Loucy (cell line): ENCODE results near the gene ZNF516.

Experiments used
- H2AFZ ChIP-seq: fragments of 200-600 bp; sonication (generic); 2 replicates; pipeline ENCODE4 v1.6.0; 2016; ENCODE audit warnings: antibody characterized with exemption, mild to moderate bottlenecking, low read length, moderate library complexity
- H3F3A ChIP-seq: fragments of 200-600 bp; 2 replicates; pipeline ENCODE4 v1.6.0; 2016; ENCODE audit warnings: antibody characterized with exemption, low read depth, mild to moderate bottlenecking
- H3K27me3 ChIP-seq: fragments of 200-600 bp; sonication (generic); 2 replicates; pipeline ENCODE4 v1.6.1; 2014; ENCODE audit warnings: low read length, mild to moderate bottlenecking; ENCODE audit not compliant: insufficient read depth, poor library complexity, severe bottlenecking
- H3K36me3 ChIP-seq: fragments of 200-600 bp; sonication (generic); 2 replicates; pipeline ENCODE4 v1.6.1; 2016; ENCODE audit warnings: low read length; ENCODE audit not compliant: insufficient read depth
- H3K4me1 ChIP-seq: fragments of 200-600 bp; sonication (generic); 2 replicates; pipeline ENCODE4 v1.5.1; 2014; ENCODE audit warnings: low read length, mild to moderate bottlenecking; ENCODE audit not compliant: insufficient read depth, poor library complexity, severe bottlenecking
- H3K4me2 ChIP-seq: fragments of 200-600 bp; sonication (generic); 2 replicates; pipeline ENCODE4 v1.6.0; 2014; ENCODE audit warnings: antibody characterized with exemption, low read length, low read depth, mild to moderate bottlenecking; ENCODE audit not compliant: poor library complexity, severe bottlenecking
- H3K4me3 ChIP-seq: fragments of 200-600 bp; sonication (generic); 2 replicates; pipeline ENCODE4 v1.5.1; 2014; ENCODE audit warnings: low read length, mild to moderate bottlenecking, mixed read lengths; ENCODE audit not compliant: poor library complexity, severe bottlenecking
- H3K79me2 ChIP-seq: fragments of 200-600 bp; sonication (generic); 2 replicates; pipeline ENCODE4 v1.6.1; 2014; ENCODE audit warnings: low read length; ENCODE audit not compliant: insufficient read depth
- H3K9ac ChIP-seq: fragments of 200-600 bp; sonication (generic); 2 replicates; pipeline ENCODE4 v1.6.0; 2014; ENCODE audit warnings: mild to moderate bottlenecking, low read depth, low read length, moderate library complexity; ENCODE audit not compliant: poor library complexity, severe bottlenecking
- H3K9me2 ChIP-seq: fragments of 200-600 bp; sonication (generic); replicated peaks from 2 replicates; pipeline ENCODE4 v1.6.1; 2016; ENCODE audit warnings: low read depth, low read length, mixed read lengths
- H3K9me3 ChIP-seq: fragments of 200-600 bp; sonication (generic); 2 replicates; pipeline ENCODE4 v1.6.1; 2014; ENCODE audit warnings: mild to moderate bottlenecking, antibody characterized with exemption, low read length, low read depth; ENCODE audit not compliant: insufficient read depth
- H4K20me1 ChIP-seq: fragments of 200-600 bp; sonication (generic); 2 replicates; pipeline ENCODE4 v1.6.0; 2014; ENCODE audit warnings: antibody characterized with exemption, low read length, mild to moderate bottlenecking; ENCODE audit not compliant: insufficient read depth, poor library complexity, severe bottlenecking
- EZH2phosphoT487 ChIP-seq: fragments of 200-600 bp; IDR thresholded peaks from 2 replicates; pipeline ENCODE4 v1.6.1; 2018; ENCODE audit warnings: antibody characterized with exemption, mild to moderate bottlenecking, moderate library complexity, borderline replicate concordance
- TF ChIP-seq, protein P1 (sequence below): fragments of 200-600 bp; sonication (generic); conservative IDR thresholded peaks from 2 replicates; pipeline ENCODE4 v1.5.1; 2014; ENCODE audit warnings: mild to moderate bottlenecking, antibody characterized with exemption, low read length

ZNF516 gene

DNA sequence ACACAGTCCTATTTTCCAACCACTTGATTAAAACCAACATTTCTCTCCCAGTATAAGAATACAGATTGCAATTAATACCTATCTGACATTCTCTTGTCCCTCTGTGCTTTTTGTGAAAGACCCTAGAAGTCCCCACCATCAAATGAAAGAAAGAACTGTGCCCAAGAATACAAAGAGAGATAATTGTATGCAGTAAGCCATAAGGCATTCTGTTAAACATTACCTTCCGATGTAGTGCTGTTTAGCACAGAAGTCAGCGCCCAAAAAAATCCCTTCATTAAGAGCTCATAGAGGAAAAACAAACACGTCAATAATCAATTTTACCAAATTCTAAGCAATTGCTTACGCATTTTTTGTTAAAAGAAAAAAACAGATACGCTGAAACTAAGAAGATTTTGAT is 41.1 kb downstream of the ZNF516 start:
- Histone ChIP-seq H3F3A (no peaks in the 10 kb centered on the region), H3K4me3 (no peak overlapping the region), H2AFZ (no peak overlapping the region), H3K27me3 (no peaks in the 10 kb centered on the region), H3K4me2 (no peak overlapping the region), H3K79me2 (peaks cover 7% of the 10 kb centered on the region; the same call in 1 of the 2 replicates), H3K9me3 (no peaks in the 10 kb centered on the region), H3K4me1 (peaks cover 23% of the 10 kb centered on the region), H3K9me2 (no peaks in the 10 kb centered on the region), H3K36me3 (no peaks in the 10 kb centered on the region), H3K9ac (no peak overlapping the region), H4K20me1 (no peaks in the 10 kb centered on the region)
- TF ChIP-seq EZH2phosphoT487: no peak
- TF ChIP-seq, protein P1, sequence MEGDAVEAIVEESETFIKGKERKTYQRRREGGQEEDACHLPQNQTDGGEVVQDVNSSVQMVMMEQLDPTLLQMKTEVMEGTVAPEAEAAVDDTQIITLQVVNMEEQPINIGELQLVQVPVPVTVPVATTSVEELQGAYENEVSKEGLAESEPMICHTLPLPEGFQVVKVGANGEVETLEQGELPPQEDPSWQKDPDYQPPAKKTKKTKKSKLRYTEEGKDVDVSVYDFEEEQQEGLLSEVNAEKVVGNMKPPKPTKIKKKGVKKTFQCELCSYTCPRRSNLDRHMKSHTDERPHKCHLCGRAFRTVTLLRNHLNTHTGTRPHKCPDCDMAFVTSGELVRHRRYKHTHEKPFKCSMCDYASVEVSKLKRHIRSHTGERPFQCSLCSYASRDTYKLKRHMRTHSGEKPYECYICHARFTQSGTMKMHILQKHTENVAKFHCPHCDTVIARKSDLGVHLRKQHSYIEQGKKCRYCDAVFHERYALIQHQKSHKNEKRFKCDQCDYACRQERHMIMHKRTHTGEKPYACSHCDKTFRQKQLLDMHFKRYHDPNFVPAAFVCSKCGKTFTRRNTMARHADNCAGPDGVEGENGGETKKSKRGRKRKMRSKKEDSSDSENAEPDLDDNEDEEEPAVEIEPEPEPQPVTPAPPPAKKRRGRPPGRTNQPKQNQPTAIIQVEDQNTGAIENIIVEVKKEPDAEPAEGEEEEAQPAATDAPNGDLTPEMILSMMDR: no peak

DNA sequence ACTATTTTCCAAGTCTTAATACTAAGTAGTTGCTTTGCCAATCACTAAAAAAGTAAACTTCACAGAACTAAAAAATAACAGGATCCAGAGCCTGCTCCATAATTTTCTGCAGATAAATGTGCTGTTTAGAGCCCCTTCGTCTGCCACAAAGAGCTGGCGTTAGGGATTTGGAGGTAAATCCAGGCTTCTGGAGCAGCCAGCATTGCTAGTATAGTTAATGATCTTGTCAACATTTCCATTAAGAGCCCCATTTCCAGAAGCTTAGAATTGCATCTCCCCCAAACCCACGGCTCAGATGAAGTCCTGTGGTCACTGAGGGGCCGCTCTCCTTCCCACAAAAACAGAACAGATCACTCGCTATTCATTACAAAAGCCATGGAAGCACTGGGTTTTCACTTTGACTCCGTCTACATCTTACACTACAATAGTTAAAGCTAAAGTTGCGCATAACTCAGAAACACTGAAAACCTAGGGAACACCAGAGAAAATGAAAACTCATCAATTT is 41.9 kb downstream of the ZNF516 start:
- H3K4me1 ChIP-seq: peaks cover 31% of the 10 kb centered on the region
- H4K20me1 ChIP-seq: no peaks in the 10 kb centered on the region

DNA sequence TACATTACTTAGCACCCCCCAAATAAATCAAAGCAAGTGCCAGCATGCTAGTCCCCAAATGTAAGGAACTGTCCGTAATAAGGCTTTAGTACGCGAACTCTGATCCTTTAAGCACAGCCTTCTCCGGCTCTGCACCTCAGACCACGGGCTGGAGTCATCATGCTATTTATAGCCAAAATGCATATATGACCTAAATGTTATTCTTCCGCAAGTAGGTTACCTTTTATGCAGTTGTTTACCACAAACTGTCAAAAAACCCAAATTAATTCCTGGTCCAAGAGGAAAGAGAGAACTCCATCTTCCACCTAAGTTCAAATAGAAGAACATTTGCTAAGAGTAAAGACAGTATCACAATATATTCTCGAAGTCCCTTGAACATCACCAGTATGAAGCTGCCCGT is 42.7 kb downstream of the ZNF516 start:
- H3K36me3 ChIP-seq: no peaks in the 10 kb centered on the region
- TF ChIP-seq, protein P1: no peak
- TF ChIP-seq EZH2phosphoT487: no peak
- no peak overlapping the region for H3K9ac ChIP-seq
- H3K4me3 ChIP-seq: no peak overlapping the region
- no peak overlapping the region for H2AFZ ChIP-seq
- peaks cover 15% of the 10 kb centered on the region; the same call in 1 of the 2 replicates for H3K79me2 ChIP-seq
- no peaks in the 10 kb centered on the region for H3K27me3 ChIP-seq
- no peaks in the 10 kb centered on the region for H3F3A ChIP-seq
- no peaks in the 10 kb centered on the region for H4K20me1 ChIP-seq
- no peaks in the 10 kb centered on the region for H3K9me2 ChIP-seq
- H3K4me1 ChIP-seq: peaks cover 32% of the 10 kb centered on the region
- no peak overlapping the region for H3K4me2 ChIP-seq
- H3K9me3 ChIP-seq: no peaks in the 10 kb centered on the region

More for the DNA sequence above, 41.9 kb downstream of the ZNF516 start:
- no peaks in the 10 kb centered on the region for H3K9me3 ChIP-seq
- no peak overlapping the region for H3K4me2 ChIP-seq
- no peak overlapping the region for H3K4me3 ChIP-seq
- H3F3A ChIP-seq: no peaks in the 10 kb centered on the region
- TF ChIP-seq, protein P1: no peak
- no peak for TF ChIP-seq EZH2phosphoT487
- H3K9me2 ChIP-seq: no peaks in the 10 kb centered on the region
- no peaks in the 10 kb centered on the region for H3K36me3 ChIP-seq
- H3K9ac ChIP-seq: no peak overlapping the region
- H3K27me3 ChIP-seq: no peaks in the 10 kb centered on the region
- H2AFZ ChIP-seq: no peak overlapping the region
- peaks cover 13% of the 10 kb centered on the region; the same call in 1 of the 2 replicates for H3K79me2 ChIP-seq
